HPDE6-E6E7 (cell line): ENCODE measurements around the gene MREG.
A peak's percentile ranks its signal among the peaks of the same experiment; 100 is the strongest.

Experiments
- DNase-seq: peaks from one replicate; pipeline ENCODE4 v3.0.0; 2011; ENCODE audit warnings: missing footprints; ENCODE audit errors: extremely low spot score

Gene MREG, protein sequence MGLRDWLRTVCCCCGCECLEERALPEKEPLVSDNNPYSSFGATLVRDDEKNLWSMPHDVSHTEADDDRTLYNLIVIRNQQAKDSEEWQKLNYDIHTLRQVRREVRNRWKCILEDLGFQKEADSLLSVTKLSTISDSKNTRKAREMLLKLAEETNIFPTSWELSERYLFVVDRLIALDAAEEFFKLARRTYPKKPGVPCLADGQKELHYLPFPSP

DNA sequence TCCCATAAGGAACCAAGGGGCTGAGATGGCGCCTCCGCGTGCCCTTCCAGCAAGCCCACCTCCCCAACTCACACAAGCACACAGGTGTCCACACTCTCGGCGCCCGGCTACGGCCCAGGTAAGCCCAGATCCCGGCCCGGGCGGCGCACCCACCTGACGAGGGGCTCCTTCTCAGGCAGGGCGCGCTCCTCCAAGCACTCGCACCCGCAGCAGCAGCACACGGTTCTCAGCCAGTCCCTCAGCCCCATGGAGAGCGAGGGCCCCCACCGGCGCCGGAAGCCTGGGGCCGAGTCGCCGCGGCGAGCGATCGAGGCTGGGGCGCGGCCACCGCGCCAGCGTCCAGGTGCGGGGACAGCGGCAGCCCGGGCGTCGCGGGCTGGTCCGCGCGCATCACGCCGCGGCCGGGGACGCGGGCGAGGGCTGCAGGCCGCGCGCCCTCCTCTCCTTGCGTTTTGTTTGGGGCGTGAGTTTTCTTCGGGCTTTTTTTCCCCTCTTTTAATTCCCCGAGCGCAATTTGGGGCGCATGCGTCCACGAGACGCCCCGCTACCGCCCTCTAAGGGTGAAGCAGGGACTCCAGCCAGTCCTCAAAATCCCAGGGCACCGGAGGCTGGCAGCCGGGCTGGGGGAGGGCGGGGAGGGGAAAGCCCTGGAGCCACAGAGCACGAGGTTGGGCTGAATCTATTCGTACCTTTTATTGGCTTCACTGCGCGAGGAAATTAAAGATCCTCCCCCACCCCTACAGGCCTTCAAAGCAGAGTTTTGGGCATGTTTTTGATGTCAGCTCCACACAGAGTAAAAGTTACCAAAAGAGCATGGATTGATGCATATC lies at the start of gene MREG:
MREG (minus strand) TSS at position 472 of the 830 bp plus-strand sequence; CDS start at position 248, 224 bp downstream.
- peak; percentile 90 for DNase-seq

DNA sequence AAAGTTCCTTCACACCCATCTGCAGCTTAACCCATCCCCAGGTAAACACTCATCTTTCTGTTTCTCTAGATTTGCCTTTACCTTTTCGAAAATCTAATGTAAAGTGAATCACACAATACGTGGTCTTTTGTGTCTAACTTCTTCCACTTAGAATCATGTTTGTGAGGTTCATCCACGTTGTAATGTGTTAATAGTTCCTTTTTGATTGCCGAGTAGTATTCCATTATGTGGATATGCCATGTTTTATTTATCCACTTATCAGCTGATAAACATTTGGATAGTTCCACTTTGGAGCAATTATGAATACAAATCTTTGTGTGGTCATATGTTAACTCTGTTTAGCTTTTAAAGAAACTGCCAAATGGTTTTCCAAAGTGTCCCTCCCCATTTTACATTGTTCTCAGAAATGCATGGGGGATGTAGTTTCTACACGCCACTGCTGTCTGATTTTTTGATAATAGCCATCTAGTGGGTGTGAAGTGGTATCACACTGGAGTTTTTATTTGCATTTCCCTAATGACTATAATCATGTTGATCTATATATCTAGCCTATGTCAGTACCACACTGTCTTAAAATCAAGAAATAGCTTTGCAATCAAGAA lies 46.0 kb upstream of the MREG start:
- no peak for DNase-seq

- DNase-seq, result peak; percentile 78
Observed at GRCh38 chr2:216057688-216058193, 44.4 kb upstream of the MREG start.

GRCh38 chr2:216056739-216057138 lies 43.4 kb upstream of the MREG start:
- no peak for DNase-seq

DNA sequence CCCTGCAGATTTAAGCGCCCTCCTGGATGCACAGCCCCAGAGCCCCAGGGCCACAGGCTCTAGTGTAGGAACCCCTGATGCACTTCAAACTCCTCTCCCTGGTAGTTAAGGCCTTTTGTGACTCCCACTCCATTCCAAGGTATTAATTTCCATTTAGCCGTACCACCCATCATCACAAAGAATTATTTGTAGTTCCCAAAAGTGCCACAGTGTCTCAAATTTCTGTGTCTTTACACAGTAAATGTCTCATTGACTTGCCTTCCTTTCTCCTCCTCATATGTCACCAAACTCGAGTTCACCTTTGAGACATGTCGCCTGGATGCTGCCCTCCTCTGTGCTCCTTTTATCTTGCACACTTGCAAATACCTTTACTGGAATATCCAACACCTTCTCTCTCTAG lies 42.3 kb upstream of the MREG start:
- DNase-seq, result no peak

- DNase-seq, result no peak
Observed at GRCh38 chr2:216052420-216052819, 39.1 kb upstream of the MREG start.

DNA sequence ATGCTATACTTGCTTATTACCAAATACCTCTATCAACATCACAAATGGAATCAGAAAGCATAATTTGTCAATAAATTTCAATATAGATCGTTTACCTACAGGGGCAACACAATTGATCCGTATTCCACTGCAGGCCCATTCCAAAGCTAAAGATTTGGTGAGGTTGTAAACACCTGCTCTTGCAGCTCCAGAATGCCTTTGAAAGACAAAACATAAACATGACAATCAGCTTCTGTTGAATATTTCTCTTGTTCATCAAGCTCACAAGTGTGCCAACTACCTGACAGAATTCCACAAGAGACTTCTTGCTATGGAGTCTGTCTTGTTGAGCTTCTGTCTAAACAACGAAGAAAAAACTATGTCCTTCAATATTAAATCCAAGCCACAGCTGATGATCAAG lies 38.0 kb upstream of the MREG start:
- no peak for DNase-seq

- no peak for DNase-seq
Observed at GRCh38 chr2:216049452-216049851, 36.1 kb upstream of the MREG start.

DNA sequence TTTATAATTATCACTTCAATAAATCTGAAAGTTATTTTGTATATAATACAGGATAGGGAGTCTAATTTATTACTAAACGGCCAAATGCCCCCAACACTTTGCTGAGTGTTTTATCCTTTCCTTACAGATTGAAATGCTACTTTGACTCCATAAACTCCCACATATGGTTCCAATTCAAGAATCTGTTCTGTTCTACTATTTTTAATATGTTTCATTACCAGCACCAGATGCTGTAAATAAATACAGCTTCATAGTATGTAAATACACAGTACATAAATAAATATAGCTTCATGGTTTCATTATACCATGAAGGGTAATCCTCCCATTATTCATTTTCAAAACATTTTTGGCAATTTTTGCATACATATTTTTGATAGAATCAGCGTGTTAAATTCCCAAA lies 34.0 kb upstream of the MREG start:
- no peak for DNase-seq

- DNase-seq, result no peak
Observed at GRCh38 chr2:216044883-216045486, 31.6 kb upstream of the MREG start.

GRCh38 chr2:216043949-216044348 lies 30.6 kb upstream of the MREG start:
- DNase-seq, result no peak

GRCh38 chr2:216041438-216041837 lies 28.1 kb upstream of the MREG start:
- DNase-seq, result no peak

- DNase-seq, result no peak
Observed at GRCh38 chr2:216039918-216040317, 26.6 kb upstream of the MREG start.

- peak; percentile 62 for DNase-seq
Observed at GRCh38 chr2:216034065-216034464, 20.7 kb upstream of the MREG start.

DNA sequence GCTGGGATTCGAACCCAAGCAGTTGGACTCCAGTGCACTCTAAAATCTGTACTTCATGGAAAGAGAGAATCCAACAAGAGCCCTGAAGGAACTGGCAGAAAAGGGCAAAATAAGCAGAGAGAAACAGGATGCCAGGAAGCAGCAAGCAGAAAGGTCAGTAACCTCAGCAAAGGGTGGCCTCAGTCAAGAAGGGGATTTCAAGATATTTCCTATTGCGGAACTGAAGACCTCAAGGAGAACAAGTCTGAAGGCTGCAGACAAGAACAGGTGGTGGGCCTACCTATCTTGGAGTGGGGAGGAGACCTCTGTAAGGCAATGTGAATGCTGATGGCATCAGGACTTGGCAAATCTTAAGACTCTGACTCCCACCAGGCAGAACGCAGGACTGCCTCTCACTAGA lies 20.1 kb upstream of the MREG start:
- no peak for DNase-seq

- DNase-seq, result peak; percentile 31
Observed at GRCh38 chr2:216031960-216032689, 18.8 kb upstream of the MREG start.

GRCh38 chr2:216030216-216030615 lies 16.9 kb upstream of the MREG start:
- no peak for DNase-seq

GRCh38 chr2:216029416-216030129 lies 16.2 kb upstream of the MREG start:
- no peak for DNase-seq

DNA sequence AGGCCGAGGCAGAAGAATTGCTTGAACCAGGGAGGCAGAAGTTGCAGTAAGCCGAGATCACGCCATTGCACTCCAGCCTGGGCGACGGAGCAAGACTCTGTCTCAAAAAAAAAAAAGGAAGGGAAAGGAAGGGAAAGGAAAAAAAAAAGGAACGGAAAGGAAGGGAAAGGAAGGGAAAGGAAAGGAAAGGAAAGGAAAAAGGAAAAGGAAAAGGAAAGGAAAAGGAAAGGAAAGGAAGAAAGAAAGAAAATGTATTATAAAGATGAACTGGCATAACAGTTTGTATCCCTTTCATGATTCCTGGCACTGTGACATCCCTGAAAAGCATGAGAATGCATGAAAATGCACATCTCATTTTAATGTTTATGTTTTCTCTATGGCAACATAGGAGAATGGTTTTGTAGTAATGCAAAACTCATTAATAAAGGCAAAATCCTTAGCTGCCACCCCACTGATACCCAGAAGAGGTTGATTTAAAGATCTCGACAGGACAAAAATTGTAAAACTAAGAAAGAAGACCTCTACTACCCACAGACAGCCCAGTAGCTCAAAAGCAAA lies 11.5 kb upstream of the MREG start:
- no peak for DNase-seq

- peak; percentile 52 for DNase-seq
Observed at GRCh38 chr2:216023055-216023648, 9.8 kb upstream of the MREG start.
